ENCODE measurements around the gene CCDC73.
A peak's percentile ranks its signal among the peaks of the same experiment; 100 is the strongest.

DNA sequence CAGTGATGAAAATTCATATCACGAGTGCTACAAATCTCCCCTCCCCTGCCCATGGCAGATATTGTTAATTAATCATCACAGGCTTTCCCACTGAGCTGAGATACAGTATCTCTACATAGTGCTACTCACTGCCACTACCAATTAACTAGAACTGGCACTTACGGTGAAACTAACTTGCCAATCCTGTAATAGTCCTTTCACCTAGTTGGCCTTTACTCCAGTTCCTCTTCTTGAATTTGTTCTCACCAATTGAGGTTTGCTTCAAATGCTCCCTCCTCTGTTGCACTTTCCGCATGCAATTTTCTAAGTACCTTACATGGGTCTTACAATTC, 23.4 kb upstream of the CCDC73 start:
- TF ChIP-seq, protein P1, sequence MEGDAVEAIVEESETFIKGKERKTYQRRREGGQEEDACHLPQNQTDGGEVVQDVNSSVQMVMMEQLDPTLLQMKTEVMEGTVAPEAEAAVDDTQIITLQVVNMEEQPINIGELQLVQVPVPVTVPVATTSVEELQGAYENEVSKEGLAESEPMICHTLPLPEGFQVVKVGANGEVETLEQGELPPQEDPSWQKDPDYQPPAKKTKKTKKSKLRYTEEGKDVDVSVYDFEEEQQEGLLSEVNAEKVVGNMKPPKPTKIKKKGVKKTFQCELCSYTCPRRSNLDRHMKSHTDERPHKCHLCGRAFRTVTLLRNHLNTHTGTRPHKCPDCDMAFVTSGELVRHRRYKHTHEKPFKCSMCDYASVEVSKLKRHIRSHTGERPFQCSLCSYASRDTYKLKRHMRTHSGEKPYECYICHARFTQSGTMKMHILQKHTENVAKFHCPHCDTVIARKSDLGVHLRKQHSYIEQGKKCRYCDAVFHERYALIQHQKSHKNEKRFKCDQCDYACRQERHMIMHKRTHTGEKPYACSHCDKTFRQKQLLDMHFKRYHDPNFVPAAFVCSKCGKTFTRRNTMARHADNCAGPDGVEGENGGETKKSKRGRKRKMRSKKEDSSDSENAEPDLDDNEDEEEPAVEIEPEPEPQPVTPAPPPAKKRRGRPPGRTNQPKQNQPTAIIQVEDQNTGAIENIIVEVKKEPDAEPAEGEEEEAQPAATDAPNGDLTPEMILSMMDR (IDR thresholded peaks at IDR 0.05; ENCODE audit: insufficient read depth, low read length): no peak
- no peak for TF ChIP-seq POLR2AphosphoS5 (IDR thresholded peaks at IDR 0.05; ENCODE audit: low read depth)
- peak; percentile 61 for TF ChIP-seq SPI1 (IDR thresholded peaks at IDR 0.05; ENCODE audit: borderline replicate concordance, low read depth)
